Measurements from ENCODE around the gene CTAG2. TPM values are rescaled to one million over a fixed set of nuclear protein-coding genes. Genes with fewer than 3 reads are reported as not detected.
"Not testable (repeated sequence)": the region's sequence is repeated elsewhere in the genome, so short reads cannot be mapped to it uniquely, and the experiment has no call there.

CTAG2 gene
- total RNA-seq (2014; rRNA removed; shearing (Covaris generic)) (not detected in 2 replicates), total RNA-seq (2022) (not detected in 2 replicates), Bru-seq, nascent RNA (not detected), BruChase-seq, experiment 1, labeled RNA remaining after a 6-hour chase (not detected), BruChase-seq, experiment 2, labeled RNA remaining after a 2-hour chase (not detected)
- long read RNA-seq, result 0 reads

GRCh38 chrX:154653413-154653812 is at the start of gene CTAG2:
TSS of gene CTAG2 (minus strand) at chrX:154653579. CDS start at chrX:154653515, 64 bp downstream.
- H3K27ac ChIP-seq (ENCODE audit: low read depth, low read length, poor library complexity, severe bottlenecking); intact Hi-C loops (cut with micrococcal nuclease; ENCODE audit: unreplicated experiment); DNase-seq (ENCODE audit: low spot score); BruUV-seq (replicated peaks); H3K9me3 ChIP-seq (ENCODE audit: low read length); POLR2A ChIA-PET; H3K36me3 ChIP-seq (ENCODE audit: insufficient read depth, low read length); CTCF ChIA-PET (ENCODE audit: unreplicated experiment); H4K20me1 ChIP-seq (ENCODE audit: insufficient read depth, low read length); H3K4me3 ChIP-seq (ENCODE audit: low read depth, low read length, poor library complexity, severe bottlenecking); H3K9me2 ChIP-seq (ENCODE audit: insufficient read depth, low read length); H3K4me2 ChIP-seq (ENCODE audit: low read length); H3K79me2 ChIP-seq (ENCODE audit: insufficient read depth, low read depth, low read length); H3K4me1 ChIP-seq (ENCODE audit: insufficient read depth, low read length, poor library complexity, severe bottlenecking); H2AFZ ChIP-seq (ENCODE audit: low read length): not testable (repeated sequence)

GRCh38 chrX:154698630-154699248 is 45.4 kb upstream of the CTAG2 start:
- peaks cover 7% of the 10 kb centered on the region for H3K4me1 ChIP-seq (ENCODE audit: insufficient read depth, low read length, poor library complexity, severe bottlenecking)
- H3K4me2 ChIP-seq (ENCODE audit: low read length), result no peak overlapping the region
- no TSS peak for BruUV-seq (replicated peaks)
- H3K9me2 ChIP-seq (ENCODE audit: insufficient read depth, low read length), result no peaks in the 10 kb centered on the region
- no peaks in the 10 kb centered on the region for H3K9me3 ChIP-seq (ENCODE audit: low read length)
- no peaks in the 10 kb centered on the region for H3K36me3 ChIP-seq (ENCODE audit: insufficient read depth, low read length)
- no peak overlapping the region for H3K4me3 ChIP-seq (ENCODE audit: low read depth, low read length, poor library complexity, severe bottlenecking)
- H3K79me2 ChIP-seq (ENCODE audit: insufficient read depth, low read depth, low read length), result no peaks in the 10 kb centered on the region
- ChIA-PET CTCF (ENCODE audit: unreplicated experiment) (no interaction called here), POLR2A (no interaction called here)
- no peaks in the 10 kb centered on the region for H4K20me1 ChIP-seq (ENCODE audit: insufficient read depth, low read length)
- intact Hi-C loops (cut with micrococcal nuclease; ENCODE audit: unreplicated experiment), result no loop called here
- no peak overlapping the region for H2AFZ ChIP-seq (ENCODE audit: low read length)
- no peak overlapping the region for H3K27ac ChIP-seq (ENCODE audit: low read depth, low read length, poor library complexity, severe bottlenecking)
- DNase-seq (ENCODE audit: low spot score), result no peak
- TF ChIP-seq, protein P1, sequence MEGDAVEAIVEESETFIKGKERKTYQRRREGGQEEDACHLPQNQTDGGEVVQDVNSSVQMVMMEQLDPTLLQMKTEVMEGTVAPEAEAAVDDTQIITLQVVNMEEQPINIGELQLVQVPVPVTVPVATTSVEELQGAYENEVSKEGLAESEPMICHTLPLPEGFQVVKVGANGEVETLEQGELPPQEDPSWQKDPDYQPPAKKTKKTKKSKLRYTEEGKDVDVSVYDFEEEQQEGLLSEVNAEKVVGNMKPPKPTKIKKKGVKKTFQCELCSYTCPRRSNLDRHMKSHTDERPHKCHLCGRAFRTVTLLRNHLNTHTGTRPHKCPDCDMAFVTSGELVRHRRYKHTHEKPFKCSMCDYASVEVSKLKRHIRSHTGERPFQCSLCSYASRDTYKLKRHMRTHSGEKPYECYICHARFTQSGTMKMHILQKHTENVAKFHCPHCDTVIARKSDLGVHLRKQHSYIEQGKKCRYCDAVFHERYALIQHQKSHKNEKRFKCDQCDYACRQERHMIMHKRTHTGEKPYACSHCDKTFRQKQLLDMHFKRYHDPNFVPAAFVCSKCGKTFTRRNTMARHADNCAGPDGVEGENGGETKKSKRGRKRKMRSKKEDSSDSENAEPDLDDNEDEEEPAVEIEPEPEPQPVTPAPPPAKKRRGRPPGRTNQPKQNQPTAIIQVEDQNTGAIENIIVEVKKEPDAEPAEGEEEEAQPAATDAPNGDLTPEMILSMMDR (conservative IDR thresholded peaks at IDR 0.05; ENCODE audit: low read length), result no peak
- TF ChIP-seq EZH2phosphoT487 (IDR thresholded peaks at IDR 0.05; ENCODE audit: borderline replicate concordance, low read depth, low read length), result no peak

GRCh38 chrX:154696676-154697045 is 43.3 kb upstream of the CTAG2 start:
- CTCF ChIA-PET (ENCODE audit: unreplicated experiment), result no interaction called here
- H3K4me3 ChIP-seq (ENCODE audit: low read depth, low read length, poor library complexity, severe bottlenecking), result no peak overlapping the region
- POLR2A ChIA-PET, result interaction anchor here (0.7 kb wide), 1 partner anchor 647 kb away, joined by 4 read pairs; no protein-coding TSS in a partner anchor
- intact Hi-C loops (cut with micrococcal nuclease; ENCODE audit: unreplicated experiment), result no loop called here
- BruUV-seq (replicated peaks), result no TSS peak
- H3K4me2 ChIP-seq (ENCODE audit: low read length), result no peak overlapping the region
- no peaks in the 10 kb centered on the region for H4K20me1 ChIP-seq (ENCODE audit: insufficient read depth, low read length)
- H3K4me1 ChIP-seq (ENCODE audit: insufficient read depth, low read length, poor library complexity, severe bottlenecking), result peaks cover 7% of the 10 kb centered on the region
- H2AFZ ChIP-seq (ENCODE audit: low read length), result no peak overlapping the region
- no peaks in the 10 kb centered on the region for H3K79me2 ChIP-seq (ENCODE audit: insufficient read depth, low read depth, low read length)
- H3K9me2 ChIP-seq (ENCODE audit: insufficient read depth, low read length), result no peaks in the 10 kb centered on the region
- no peaks in the 10 kb centered on the region for H3K36me3 ChIP-seq (ENCODE audit: insufficient read depth, low read length)
- TF ChIP-seq, protein P1 (conservative IDR thresholded peaks at IDR 0.05; ENCODE audit: low read length), result no peak
- TF ChIP-seq EZH2phosphoT487 (IDR thresholded peaks at IDR 0.05; ENCODE audit: borderline replicate concordance, low read depth, low read length), result no peak
- H3K9me3 ChIP-seq (ENCODE audit: low read length), result no peaks in the 10 kb centered on the region
- DNase-seq (ENCODE audit: low spot score), result no peak
- H3K27ac ChIP-seq (ENCODE audit: low read depth, low read length, poor library complexity, severe bottlenecking), result no peak overlapping the region
